HepG2 (cell line): ENCODE measurements around the gene BMI1. TPM values are rescaled to one million over a fixed set of nuclear protein-coding genes. Genes with fewer than 3 reads are reported as not detected.

ENCODE experiments used
- DPF2 ChIP-seq: sonication (generic); formaldehyde crosslinking; IDR thresholded peaks from 2 replicates; pipeline ENCODE4 v1.4.0; 2020; ENCODE audit warnings: mild to moderate bottlenecking, low read depth, missing genetic modification reagents, borderline replicate concordance
- ELK4 ChIP-seq: sonication (generic); formaldehyde crosslinking; IDR thresholded peaks from 2 replicates; pipeline ENCODE4 v1.9.0; 2021; ENCODE audit warnings: missing genetic modification reagents, borderline replicate concordance
- FOXA3 ChIP-seq: IDR thresholded peaks from 2 replicates; pipeline ENCODE4 v1.6.1; 2016; ENCODE audit warnings: missing genetic modification reagents, missing compliant biosample characterization
- GMEB1 ChIP-seq: sonication (generic); formaldehyde crosslinking; IDR thresholded peaks from 2 replicates; pipeline ENCODE4 v1.5.1; 2020; ENCODE audit warnings: missing genetic modification reagents, mild to moderate bottlenecking, borderline replicate concordance
- MAFF ChIP-seq: IDR thresholded peaks from 2 replicates; pipeline ENCODE4 v1.6.1; 2011; ENCODE audit warnings: low read depth, low read length, improper control_type of control experiment
- NRL ChIP-seq: sonication (generic); formaldehyde crosslinking; IDR thresholded peaks from 2 replicates; pipeline ENCODE4 v1.5.0; 2020; ENCODE audit warnings: missing genetic modification reagents, mild to moderate bottlenecking, moderate library complexity, borderline replicate concordance
- RFX1 ChIP-seq: fragments of 450-650 bp; IDR thresholded peaks from 2 replicates; pipeline ENCODE4 v1.6.1; 2017
- RXRA ChIP-seq: sonication (generic); formaldehyde crosslinking; IDR thresholded peaks from 2 replicates; pipeline ENCODE4 v1.5.1; 2020; ENCODE audit warnings: missing genetic modification reagents
- SNRNP70 ChIP-seq: fragments of 200-400 bp; formaldehyde crosslinking; IDR thresholded peaks from 2 replicates; pipeline ENCODE4 v1.6.1; 2017; ENCODE audit warnings: mild to moderate bottlenecking, low read depth, low read length, moderate library complexity
- TBL1XR1 ChIP-seq: fragments of 150-350 bp; IDR thresholded peaks from 2 replicates; pipeline ENCODE4 v1.6.1; 2014; ENCODE audit warnings: borderline replicate concordance, low read length; ENCODE audit not compliant: partially characterized antibody
- ZC3H13 ChIP-seq: sonication (generic); formaldehyde crosslinking; IDR thresholded peaks from 2 replicates; pipeline ENCODE4 v1.8.1; 2023; ENCODE audit warnings: mild to moderate bottlenecking, missing genetic modification reagents, moderate library complexity
- ZEB1 ChIP-seq: IDR thresholded peaks from 2 replicates; pipeline ENCODE4 v1.6.1; 2012; ENCODE audit warnings: mild to moderate bottlenecking, low read depth, inconsistent platforms; ENCODE audit not compliant: insufficient replicate concordance
- ZFP82 ChIP-seq: sonication (generic); formaldehyde crosslinking; IDR thresholded peaks from 2 replicates; pipeline ENCODE4 v1.5.1; 2020; ENCODE audit warnings: mild to moderate bottlenecking, missing genetic modification reagents, borderline replicate concordance
- ZNF10 ChIP-seq: sonication (generic); formaldehyde crosslinking; IDR thresholded peaks from 2 replicates; pipeline ENCODE4 v1.4.0; 2020; ENCODE audit warnings: mild to moderate bottlenecking, low read depth, missing genetic modification reagents, borderline replicate concordance
- ZNF160 ChIP-seq: sonication (generic); formaldehyde crosslinking; IDR thresholded peaks from 2 replicates; pipeline ENCODE4 v1.8.0; 2022; ENCODE audit warnings: mild to moderate bottlenecking, inconsistent platforms, missing genetic modification reagents
- ZNF430 ChIP-seq: sonication (generic); formaldehyde crosslinking; IDR thresholded peaks from 2 replicates; pipeline ENCODE4 v1.9.0; 2021; ENCODE audit warnings: mild to moderate bottlenecking, missing genetic modification reagents
- ZNF644 ChIP-seq: IDR thresholded peaks from 2 replicates; pipeline ENCODE4 v1.6.1; 2016; ENCODE audit warnings: low read depth
- ZNF768 ChIP-seq: sonication (generic); formaldehyde crosslinking; IDR thresholded peaks from 2 replicates; pipeline ENCODE4 v1.4.0; 2020; ENCODE audit warnings: missing genetic modification reagents
- ZNF784 ChIP-seq: sonication (generic); formaldehyde crosslinking; IDR thresholded peaks from 2 replicates; pipeline ENCODE4 v1.5.1; 2020; ENCODE audit warnings: missing genetic modification reagents, mild to moderate bottlenecking, borderline replicate concordance
- ZNF850 ChIP-seq: sonication (generic); formaldehyde crosslinking; conservative IDR thresholded peaks from 2 replicates; pipeline ENCODE4 v1.9.0; 2021; ENCODE audit warnings: mild to moderate bottlenecking, missing genetic modification reagents
- polyA plus RNA-seq, 8 experiments: library from polyadenylated mRNA; depleted of rRNA in 3 of 8; stranded (reverse) in 7 of 8; unstranded in 1 of 8; fragments of >200 nt; fragmentation: Illumina TruSeq in 4 of 8; extraction: Trizol in 4 of 8; gene quantifications; 2 replicates each; pipeline versions ENCODE4 v1.2.1 to v1.2.3, GENCODE V29; 2011 to 2016; ENCODE audit warnings: low read depth in 4 of 8, missing spikeins in 1 of 8, mixed read lengths in 1 of 8; ENCODE audit not compliant: insufficient read depth in 1 of 8
- total RNA-seq, 5 experiments: library from RNA; depleted of rRNA; stranded (reverse); fragments of >200 nt; fragmentation: Illumina TruSeq; extraction: Trizol; gene quantifications; 2 replicates each; pipeline ENCODE4 v1.2.3, GENCODE V29; 2016; ENCODE audit warnings: low read depth in 1 of 5
- TF ChIP-seq, protein P1 (sequence below): sonication (generic); formaldehyde crosslinking; IDR thresholded peaks from 2 replicates; pipeline ENCODE4 v1.4.0; 2020; ENCODE audit warnings: missing genetic modification reagents
- TF ChIP-seq, protein P2 (sequence below): sonication (generic); formaldehyde crosslinking; IDR thresholded peaks from 2 replicates; pipeline ENCODE4 v1.4.0; 2020; ENCODE audit warnings: missing genetic modification reagents

Gene BMI1
- total and polyA plus RNA-seq, 2 of the 13 experiments (the other 11 are each of a cell fraction or from before 2014, with no cell fraction given) = 30.5 to 44.0 TPM

GRCh38 chr10:22316286-22317075 lies 4.4 kb upstream of the BMI1 start, which contains the start of gene COMMD3 (continued):
- TF ChIP-seq, protein P1, sequence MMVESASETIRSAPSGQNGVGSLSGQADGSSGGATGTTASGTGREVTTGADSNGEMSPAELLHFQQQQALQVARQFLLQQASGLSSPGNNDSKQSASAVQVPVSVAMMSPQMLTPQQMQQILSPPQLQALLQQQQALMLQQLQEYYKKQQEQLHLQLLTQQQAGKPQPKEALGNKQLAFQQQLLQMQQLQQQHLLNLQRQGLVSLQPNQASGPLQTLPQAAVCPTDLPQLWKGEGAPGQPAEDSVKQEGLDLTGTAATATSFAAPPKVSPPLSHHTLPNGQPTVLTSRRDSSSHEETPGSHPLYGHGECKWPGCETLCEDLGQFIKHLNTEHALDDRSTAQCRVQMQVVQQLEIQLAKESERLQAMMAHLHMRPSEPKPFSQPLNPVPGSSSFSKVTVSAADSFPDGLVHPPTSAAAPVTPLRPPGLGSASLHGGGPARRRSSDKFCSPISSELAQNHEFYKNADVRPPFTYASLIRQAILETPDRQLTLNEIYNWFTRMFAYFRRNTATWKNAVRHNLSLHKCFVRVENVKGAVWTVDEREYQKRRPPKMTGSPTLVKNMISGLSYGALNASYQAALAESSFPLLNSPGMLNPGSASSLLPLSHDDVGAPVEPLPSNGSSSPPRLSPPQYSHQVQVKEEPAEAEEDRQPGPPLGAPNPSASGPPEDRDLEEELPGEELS (CRISPR knock-in tag) = no peak; the same call in 1 of the 2 replicates
- TF ChIP-seq RFX1 (no peak), DPF2 (CRISPR knock-in tag) (no peak), ELK4 (no peak), ZNF430 (CRISPR knock-in tag) (0 out of 2 replicates have a peak, but pooled peaks have one; percentile 28), SNRNP70 (no peak), FOXA3 (CRISPR knock-in tag) (peak; percentile 77), RXRA (peak; percentile 58), MAFF (no peak), NRL (CRISPR knock-in tag) (peak; percentile 70; the same call in 1 of the 2 replicates), ZNF768 (0 out of 2 replicates have a peak, but pooled peaks have one; percentile 33), ZC3H13 (CRISPR knock-in tag) (peak; percentile 81; the same call in 1 of the 2 replicates), ZNF850 (CRISPR knock-in tag) (peak; percentile 80; the same call in 1 of the 2 replicates), ZFP82 (CRISPR knock-in tag) (0 out of 2 replicates have a peak, but pooled peaks have one; percentile 64), GMEB1 (CRISPR knock-in tag) (peak; percentile 75), TBL1XR1 (no peak), ZNF160 (CRISPR knock-in tag) (0 out of 2 replicates have a peak, but pooled peaks have one; percentile 16), ZEB1 (no peak), ZNF644 (CRISPR knock-in tag) (no peak), ZNF784 (CRISPR knock-in tag) (0 out of 2 replicates have a peak, but pooled peaks have one; percentile 46), ZNF10 (no peak)
- TF ChIP-seq, protein P2, sequence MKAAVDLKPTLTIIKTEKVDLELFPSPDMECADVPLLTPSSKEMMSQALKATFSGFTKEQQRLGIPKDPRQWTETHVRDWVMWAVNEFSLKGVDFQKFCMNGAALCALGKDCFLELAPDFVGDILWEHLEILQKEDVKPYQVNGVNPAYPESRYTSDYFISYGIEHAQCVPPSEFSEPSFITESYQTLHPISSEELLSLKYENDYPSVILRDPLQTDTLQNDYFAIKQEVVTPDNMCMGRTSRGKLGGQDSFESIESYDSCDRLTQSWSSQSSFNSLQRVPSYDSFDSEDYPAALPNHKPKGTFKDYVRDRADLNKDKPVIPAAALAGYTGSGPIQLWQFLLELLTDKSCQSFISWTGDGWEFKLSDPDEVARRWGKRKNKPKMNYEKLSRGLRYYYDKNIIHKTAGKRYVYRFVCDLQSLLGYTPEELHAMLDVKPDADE (CRISPR knock-in tag) = no peak
